ENCODE data around the gene ELMOD1.

The ELMOD1 gene

GRCh38 chr11:107695446-107695845 lies 104.5 kb downstream of the ELMOD1 start:
- peak; percentile 23 for DNase-seq (ENCODE audit: low read depth)
- no peak overlapping the region for H3K4me3 ChIP-seq (replicated peaks; ENCODE audit: low read depth, low read length)
- TF ChIP-seq, protein P1, sequence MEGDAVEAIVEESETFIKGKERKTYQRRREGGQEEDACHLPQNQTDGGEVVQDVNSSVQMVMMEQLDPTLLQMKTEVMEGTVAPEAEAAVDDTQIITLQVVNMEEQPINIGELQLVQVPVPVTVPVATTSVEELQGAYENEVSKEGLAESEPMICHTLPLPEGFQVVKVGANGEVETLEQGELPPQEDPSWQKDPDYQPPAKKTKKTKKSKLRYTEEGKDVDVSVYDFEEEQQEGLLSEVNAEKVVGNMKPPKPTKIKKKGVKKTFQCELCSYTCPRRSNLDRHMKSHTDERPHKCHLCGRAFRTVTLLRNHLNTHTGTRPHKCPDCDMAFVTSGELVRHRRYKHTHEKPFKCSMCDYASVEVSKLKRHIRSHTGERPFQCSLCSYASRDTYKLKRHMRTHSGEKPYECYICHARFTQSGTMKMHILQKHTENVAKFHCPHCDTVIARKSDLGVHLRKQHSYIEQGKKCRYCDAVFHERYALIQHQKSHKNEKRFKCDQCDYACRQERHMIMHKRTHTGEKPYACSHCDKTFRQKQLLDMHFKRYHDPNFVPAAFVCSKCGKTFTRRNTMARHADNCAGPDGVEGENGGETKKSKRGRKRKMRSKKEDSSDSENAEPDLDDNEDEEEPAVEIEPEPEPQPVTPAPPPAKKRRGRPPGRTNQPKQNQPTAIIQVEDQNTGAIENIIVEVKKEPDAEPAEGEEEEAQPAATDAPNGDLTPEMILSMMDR (IDR thresholded peaks at IDR 0.05; ENCODE audit: low read length, missing control alignments): no peak

GRCh38 chr11:107696140-107696539 lies 105.2 kb downstream of the ELMOD1 start:
- no peak overlapping the region for H3K4me3 ChIP-seq (replicated peaks; ENCODE audit: low read depth, low read length)
- DNase-seq (ENCODE audit: low read depth): peak; percentile 91
- TF ChIP-seq, protein P1 (IDR thresholded peaks at IDR 0.05; ENCODE audit: low read length, missing control alignments): no peak

GRCh38 chr11:107697291-107697690 lies 106.3 kb downstream of the ELMOD1 start:
- no peak for DNase-seq (ENCODE audit: low read depth)
- no peak overlapping the region for H3K4me3 ChIP-seq (replicated peaks; ENCODE audit: low read depth, low read length)
- TF ChIP-seq, protein P1 (IDR thresholded peaks at IDR 0.05; ENCODE audit: low read length, missing control alignments): no peak

DNA sequence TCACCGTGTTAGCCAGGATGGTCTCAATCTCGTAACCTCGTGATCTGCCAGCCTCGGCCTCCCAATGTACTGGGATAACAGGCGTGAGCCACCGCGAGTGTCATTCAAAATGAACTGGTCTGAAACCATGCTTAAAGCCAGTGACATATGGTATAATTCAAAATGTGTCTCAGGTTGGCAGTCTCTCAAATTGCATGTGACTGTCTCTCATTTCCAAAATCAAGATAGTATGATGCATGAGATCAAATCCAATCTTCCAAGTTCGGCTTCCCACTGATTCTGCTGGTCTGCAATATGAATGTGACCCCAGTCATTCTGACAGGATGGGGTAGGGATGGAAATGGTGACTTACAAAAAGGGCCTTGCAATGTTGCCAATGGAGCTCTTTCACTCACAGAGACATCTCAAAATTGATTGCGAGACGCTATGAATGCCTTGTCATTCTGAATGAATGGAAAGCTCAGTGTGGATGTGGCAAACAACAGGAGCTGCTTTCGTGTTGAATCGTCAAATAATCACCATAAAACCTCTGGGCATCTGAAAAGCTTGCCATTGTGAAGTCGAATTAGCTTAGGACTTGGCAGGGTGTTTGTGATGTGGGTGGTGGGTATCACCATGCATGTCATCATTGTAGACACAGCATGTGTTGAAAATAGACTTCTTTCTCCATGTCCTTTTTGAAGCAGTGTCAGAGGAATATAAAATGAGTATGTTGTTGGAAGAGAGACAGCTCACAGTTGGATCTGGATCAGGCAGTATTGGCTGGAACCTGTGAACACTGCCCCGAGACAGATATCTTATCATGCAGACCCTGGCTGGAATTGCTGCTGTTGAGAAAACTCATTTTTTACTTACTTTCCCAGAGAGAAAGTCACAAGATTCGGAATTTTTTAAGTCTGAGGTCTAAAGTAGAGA lies 108.7 kb downstream of the ELMOD1 start:
- TF ChIP-seq, protein P1 (IDR thresholded peaks at IDR 0.05; ENCODE audit: low read length, missing control alignments): no peak
- peak; percentile 21 for DNase-seq (ENCODE audit: low read depth)
- H3K4me3 ChIP-seq (replicated peaks; ENCODE audit: low read depth, low read length): no peak overlapping the region

- TF ChIP-seq, protein P1 (IDR thresholded peaks at IDR 0.05; ENCODE audit: low read length, missing control alignments): no peak
- no peak overlapping the region for H3K4me3 ChIP-seq (replicated peaks; ENCODE audit: low read depth, low read length)
- no peak for DNase-seq (ENCODE audit: low read depth)
These were observed 111.2 kb downstream of the ELMOD1 start for GRCh38 chr11:107702109-107702660.

GRCh38 chr11:107702723-107703122 lies 111.8 kb downstream of the ELMOD1 start:
- TF ChIP-seq, protein P1 (IDR thresholded peaks at IDR 0.05; ENCODE audit: low read length, missing control alignments): no peak
- DNase-seq (ENCODE audit: low read depth): no peak
- H3K4me3 ChIP-seq (replicated peaks; ENCODE audit: low read depth, low read length): no peak overlapping the region
